Small intestine (tissue), 7 donors: ENCODE measurements around the gene EFHB. TPM values are rescaled to one million over a fixed set of nuclear protein-coding genes. Genes with fewer than 3 reads are reported as not detected.
"Not testable (repeated sequence)": the region's sequence is repeated elsewhere in the genome, so short reads cannot be mapped to it uniquely, and the experiment has no call there.

Experiments
- DNase-seq, 2 donors: peaks; one replicate each; pipeline versions ENCODE4 v3.0.0 to v3.0.0-alpha.2; 2013
- FAIRE-seq: peaks from 2 replicates; lab custom pipeline; 2012; peaks lifted over from hg19 to GRCh38; lab: Jason Lieb, UNC
- H3K27ac ChIP-seq, 3 donors: one replicate each; pipeline ENCODE4 v1.5.1; 2013; ENCODE audit warnings: low read length in 2 of 3, mild to moderate bottlenecking in 2 of 3, control low read depth in 1 of 3, inconsistent platforms in 1 of 3, low read depth in 1 of 3, moderate library complexity in 1 of 3
- H3K27me3 ChIP-seq, 3 donors: one replicate each; pipeline ENCODE4 v1.6.1; 2013; ENCODE audit warnings: low read length in 3 of 3, inconsistent platforms in 1 of 3; ENCODE audit not compliant: control insufficient read depth in 3 of 3, insufficient read depth in 3 of 3
- H3K36me3 ChIP-seq, 3 donors: one replicate each; pipeline ENCODE4 v1.6.1; 2013; ENCODE audit warnings: low read length in 3 of 3, inconsistent platforms in 1 of 3, low read depth in 1 of 3, mild to moderate bottlenecking in 1 of 3, moderate library complexity in 1 of 3; ENCODE audit not compliant: control insufficient read depth in 3 of 3, insufficient read depth in 2 of 3
- H3K4me1 ChIP-seq, 3 donors: one replicate each; pipeline ENCODE4 v1.6.1; 2013; ENCODE audit warnings: low read length in 2 of 3, inconsistent platforms in 1 of 3, low read depth in 1 of 3, mild to moderate bottlenecking in 1 of 3, moderate library complexity in 1 of 3; ENCODE audit not compliant: control insufficient read depth in 3 of 3, insufficient read depth in 2 of 3
- H3K4me3 ChIP-seq, 3 donors: one replicate each; pipeline ENCODE4 v1.5.1; 2013; ENCODE audit warnings: low read length in 3 of 3, control low read depth in 1 of 3, inconsistent platforms in 1 of 3, low read depth in 1 of 3, mild to moderate bottlenecking in 1 of 3, moderate library complexity in 1 of 3
- H3K9me3 ChIP-seq, 2 donors: one replicate each; pipeline ENCODE4 v1.6.1; 2013; ENCODE audit warnings: low read depth in 1 of 2, low read length in 1 of 2; ENCODE audit not compliant: control insufficient read depth in 2 of 2, insufficient read depth in 1 of 2
- WGBS, 3 donors: extraction: QIAGEN DNeasy Blood & Tissue Kit; methylation state at CpG; one replicate each; pipeline ENCODE4 v1.1.7; 2013; 5-methylcytosine and 5-hydroxymethylcytosine counted together
- polyA plus RNA-seq, 4 donors: library from polyadenylated mRNA; stranded (reverse) in 3 of 4; unstranded in 1 of 4; fragments of 200-250 nt in 3 of 4; fragments of 120-200 nt in 1 of 4; gene quantifications; one replicate each; pipeline versions ENCODE4 v1.2.1 to v1.2.3, GENCODE V29; 2013
- donor health status: healthy with polysubstance abuse.
- donor health status: control.
- donor health status: control.
- donor health status: Bipolar disorder and iron deficiency.
- donor health status: healthy.

EFHB gene
- polyA plus RNA-seq, 4 donors = 0.27 to 0.45 TPM; not detected in 2

GRCh38 chr3:19846609-19847008 lies 87.4 kb downstream of the EFHB start:
- FAIRE-seq, DNase-seq, H3K36me3 ChIP-seq, H3K4me3 ChIP-seq, H3K27ac ChIP-seq, H3K27me3 ChIP-seq, H3K4me1 ChIP-seq, H3K9me3 ChIP-seq: not testable (repeated sequence)
- WGBS, 3 donors = 70 to 80% (median 78%) methylated on average over 7 of the region's 7 CpGs

Other genes starting within 250 kb of the EFHB start
- 10 to 100 TPM; 27.6 to 55.7 (median 41.4) TPM for gene RAB5A, start 12.9 kb upstream of the EFHB start, polyA plus RNA-seq
- under 1 TPM in 1 of 4 donors, not detected in 3; 0.37 TPM for gene PP2D1, start 78.0 kb upstream of the EFHB start, polyA plus RNA-seq
- 10 to 100 TPM in 3 of 4 donors, 1 to 10 TPM in 1; 7.1 to 28.0 (median 20.4) TPM for gene KAT2B, start 106.2 kb upstream of the EFHB start, polyA plus RNA-seq